RCC 7860 (cell line): Measurements from ENCODE around the gene RPS27A.
A peak's percentile ranks its signal among the peaks of the same experiment; 100 is the strongest.
"Not testable (repeated sequence)": the region's sequence is repeated elsewhere in the genome, so short reads cannot be mapped to it uniquely, and the experiment has no call there.

ENCODE experiments used
- DNase-seq: peaks from one replicate; pipeline ENCODE4 v3.0.0-alpha.2; 2015; ENCODE audit warnings: low spot score
- FAIRE-seq: peaks from 2 replicates; lab custom pipeline; 2012; peaks lifted over from hg19 to GRCh38; lab: Jason Lieb, UNC

RPS27A gene

DNA sequence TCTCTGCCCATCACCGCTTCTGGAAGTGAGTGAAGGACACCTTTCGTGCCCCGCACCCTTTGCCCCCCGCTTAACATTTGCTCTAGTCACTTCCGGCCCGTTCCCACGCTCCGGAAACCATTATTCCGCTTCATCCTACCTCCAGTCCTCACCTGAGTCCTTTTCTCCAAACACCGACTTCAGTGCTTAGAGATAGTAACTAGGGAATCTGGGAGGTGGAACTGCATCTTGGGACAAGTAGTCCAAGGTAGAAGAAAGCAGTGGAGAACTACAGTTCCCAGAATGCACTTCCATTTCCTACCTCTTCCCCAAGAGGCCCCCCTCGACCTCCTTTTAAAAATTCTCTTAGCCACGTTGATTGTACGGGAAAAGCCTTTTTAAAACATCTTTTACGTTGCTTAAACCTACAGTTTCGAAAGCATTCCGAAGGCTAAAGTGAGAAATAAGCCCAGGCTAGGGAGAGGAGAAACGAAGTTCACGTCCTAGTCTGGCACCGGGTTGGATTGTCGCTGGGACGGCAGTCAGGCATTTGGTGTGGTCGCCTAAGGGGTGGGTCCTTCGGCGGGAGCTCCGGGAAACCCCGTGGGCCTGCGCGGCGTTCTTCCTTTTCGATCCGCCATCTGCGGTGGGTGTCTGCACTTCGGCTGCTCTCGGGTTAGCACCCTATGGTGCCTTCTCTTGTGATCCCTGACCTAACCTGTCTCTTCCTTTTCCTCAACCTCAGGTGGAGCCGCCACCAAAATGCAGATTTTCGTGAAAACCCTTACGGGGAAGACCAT lies at the start of gene RPS27A, which contains the start of gene CLHC1:
Gene RPS27A (plus strand): TSS at position 605 of the 779 bp plus-strand sequence. CDS start 137 bp downstream, at position 742.
Gene CLHC1 (minus strand): TSS at position 210 of the 779 bp plus-strand sequence. CDS start 9,882 bp downstream, outside the sequence.
- DNase-seq (peak; percentile 98), FAIRE-seq (peak; percentile 87)

DNA sequence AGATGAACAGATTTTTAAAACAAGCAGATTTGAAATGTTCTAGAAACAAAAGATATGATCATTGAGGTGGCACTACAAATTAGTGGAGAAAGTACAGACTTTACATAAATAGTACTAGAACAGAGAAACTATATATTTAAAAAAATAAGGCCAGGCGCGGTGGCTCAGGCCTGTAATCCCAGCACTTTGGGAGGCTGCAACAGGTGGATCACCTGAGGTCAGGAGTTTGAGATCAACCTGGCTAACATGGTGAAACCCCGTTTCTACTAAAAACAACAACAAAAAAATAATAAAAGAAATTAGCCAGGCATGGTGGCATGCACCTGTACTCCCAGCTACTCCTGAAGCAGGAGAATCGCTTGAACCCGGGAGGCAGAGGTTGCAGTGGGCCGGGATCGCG lies 45.7 kb upstream of the RPS27A start:
- FAIRE-seq, DNase-seq: not testable (repeated sequence)

DNA sequence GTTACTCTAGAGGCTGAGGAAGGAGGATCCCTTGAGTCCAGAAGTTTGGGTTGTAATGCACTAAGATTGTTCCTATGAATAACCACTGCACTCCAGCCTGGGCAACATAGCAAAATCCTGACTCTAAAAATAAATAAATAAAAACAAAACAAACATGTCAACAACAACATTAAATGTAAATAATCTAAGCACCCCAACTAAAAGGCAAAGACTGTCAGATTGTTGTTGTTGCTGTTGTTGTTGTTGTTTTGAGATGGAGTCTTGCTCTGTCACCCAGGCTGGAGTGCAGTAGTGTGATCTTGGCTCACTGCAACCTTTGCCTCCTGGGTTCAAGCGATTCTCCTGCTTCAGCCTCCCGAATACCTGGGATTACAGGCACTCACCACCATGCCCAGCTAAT lies 40.6 kb upstream of the RPS27A start:
- not testable (repeated sequence) for DNase-seq, FAIRE-seq

DNA sequence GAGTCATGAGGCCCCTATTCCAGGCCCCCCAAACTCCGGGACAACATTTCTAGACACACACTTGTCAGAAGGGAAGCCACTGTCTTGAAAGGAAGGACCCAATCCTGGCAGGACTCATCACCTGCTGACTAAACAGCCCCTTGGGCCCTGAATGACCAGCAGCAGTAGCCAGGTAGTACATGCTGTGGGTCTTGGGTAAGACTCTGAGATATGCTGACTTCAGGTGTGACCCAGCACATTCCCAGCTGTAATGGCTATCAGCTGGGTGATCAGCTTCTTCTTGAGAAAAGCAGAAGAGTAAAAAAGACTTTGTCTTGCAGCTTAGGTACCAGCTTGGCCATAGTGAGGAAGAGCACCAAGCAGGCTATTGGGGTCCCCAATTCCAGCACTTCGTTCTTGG lies 36.0 kb upstream of the RPS27A start:
- no peak for FAIRE-seq
- DNase-seq, result no peak

DNA sequence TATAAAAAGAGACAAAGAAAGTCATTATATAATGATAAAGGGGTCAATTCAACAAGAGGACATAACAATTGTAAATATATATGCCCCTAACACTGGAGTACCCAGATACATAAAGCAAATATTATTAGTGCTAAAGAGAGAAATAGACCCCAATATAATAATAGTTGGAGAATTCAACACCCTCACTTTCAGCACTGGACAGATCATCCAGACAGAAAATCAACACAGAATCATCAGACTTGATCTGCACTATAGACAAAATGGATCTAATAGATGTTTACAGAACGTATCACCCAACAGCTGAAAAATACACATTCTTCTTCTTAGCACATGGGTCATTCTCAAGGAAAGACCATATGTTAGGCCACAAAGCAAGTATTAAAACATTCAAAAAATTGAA lies 32.1 kb upstream of the RPS27A start:
- FAIRE-seq (no peak), DNase-seq (no peak)

DNA sequence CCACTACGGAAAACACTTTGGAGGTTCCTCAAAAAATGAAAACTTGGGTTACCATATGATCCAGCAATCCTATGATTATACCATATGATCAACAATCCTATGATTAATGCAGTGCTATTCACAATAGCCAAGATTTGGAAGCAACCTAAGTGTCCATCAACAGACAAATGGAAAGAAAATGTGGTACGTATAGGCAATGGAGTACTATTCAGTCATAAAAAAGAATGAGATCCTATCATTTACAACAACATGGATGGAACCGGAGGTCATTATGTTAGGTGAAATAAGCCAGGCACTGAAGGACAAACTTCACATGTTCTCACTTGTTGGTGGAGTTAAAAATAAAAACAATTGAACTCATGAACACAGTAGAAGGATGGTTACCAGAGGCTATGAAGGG lies 28.0 kb upstream of the RPS27A start:
- DNase-seq (no peak), FAIRE-seq (no peak)

DNA sequence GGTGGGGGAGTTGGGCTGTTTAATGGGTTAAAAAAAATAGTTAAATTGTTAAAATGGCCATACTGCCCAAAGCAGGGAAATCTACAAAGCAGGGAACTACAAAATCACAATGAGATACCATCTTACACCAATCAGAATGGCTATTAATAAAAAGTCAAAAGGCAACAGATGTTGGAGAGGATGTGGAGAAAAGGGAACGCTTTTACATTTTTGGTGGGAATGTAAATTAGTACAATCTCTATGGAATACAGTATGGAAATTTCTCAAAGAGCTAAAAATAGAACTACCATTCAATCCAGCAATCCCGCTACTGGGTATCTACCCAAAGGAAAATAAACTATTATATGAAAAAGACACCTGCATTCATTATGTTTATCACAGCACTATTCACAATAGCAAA lies 27.5 kb upstream of the RPS27A start:
- DNase-seq, result no peak
- no peak for FAIRE-seq

DNA sequence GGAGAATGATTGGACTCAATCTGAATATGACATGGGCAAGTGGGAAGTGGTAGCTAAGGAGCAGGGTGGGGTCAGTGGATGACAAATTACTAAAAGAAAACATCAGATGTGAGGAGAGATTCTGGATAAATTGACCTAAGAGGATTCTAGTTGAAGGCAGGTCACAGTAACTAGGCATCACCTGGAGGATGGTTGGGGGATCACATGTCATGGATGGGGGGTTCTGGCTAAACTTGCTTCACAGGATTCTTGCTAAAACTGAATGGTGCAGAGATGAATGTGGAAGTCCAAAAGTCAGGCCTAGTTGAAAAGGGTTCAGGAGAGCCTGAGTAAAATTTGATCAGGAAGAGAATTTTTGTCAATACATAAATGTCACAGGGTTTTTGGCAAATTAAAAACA lies 18.7 kb upstream of the RPS27A start:
- DNase-seq (no peak), FAIRE-seq (no peak)

DNA sequence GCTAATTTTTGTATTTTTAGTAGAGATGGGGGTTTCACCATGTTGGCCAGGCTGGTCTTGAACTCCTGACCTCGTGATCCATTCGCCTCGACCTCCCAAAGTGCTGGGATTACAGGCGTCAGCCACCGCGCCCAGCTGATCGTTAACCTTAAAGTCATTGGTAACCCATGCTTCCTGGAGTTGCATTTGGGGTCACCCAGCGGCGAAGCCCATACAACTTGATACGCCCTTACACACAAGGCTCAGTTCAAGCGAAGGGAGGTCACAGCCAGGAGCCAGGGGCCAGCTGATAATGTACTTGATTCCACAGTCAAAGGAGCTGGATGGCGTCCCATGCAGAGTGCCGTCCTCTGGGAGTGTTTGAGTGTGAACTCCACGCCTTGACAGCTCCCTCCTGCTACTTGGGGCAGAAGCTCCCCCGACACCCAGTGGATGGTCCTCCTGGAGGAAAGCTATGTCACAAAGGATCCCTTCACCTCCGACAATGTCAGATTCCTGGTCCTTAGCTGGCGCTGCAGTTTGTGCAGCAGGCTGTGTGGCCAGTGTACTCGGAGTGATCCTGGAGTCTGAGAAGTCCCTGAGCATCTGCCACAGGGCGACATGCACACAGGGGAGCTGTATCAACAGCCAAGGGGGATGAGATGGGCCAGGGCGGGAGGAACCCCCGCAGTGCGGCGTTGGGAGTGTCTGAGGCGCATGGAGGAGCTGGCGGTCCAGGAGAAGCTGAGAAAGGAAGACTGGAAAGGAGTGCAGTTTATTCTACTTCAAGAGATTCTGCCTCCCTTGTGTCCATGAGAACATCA lies 8.3 kb upstream of the RPS27A start:
- DNase-seq, result no peak

DNA sequence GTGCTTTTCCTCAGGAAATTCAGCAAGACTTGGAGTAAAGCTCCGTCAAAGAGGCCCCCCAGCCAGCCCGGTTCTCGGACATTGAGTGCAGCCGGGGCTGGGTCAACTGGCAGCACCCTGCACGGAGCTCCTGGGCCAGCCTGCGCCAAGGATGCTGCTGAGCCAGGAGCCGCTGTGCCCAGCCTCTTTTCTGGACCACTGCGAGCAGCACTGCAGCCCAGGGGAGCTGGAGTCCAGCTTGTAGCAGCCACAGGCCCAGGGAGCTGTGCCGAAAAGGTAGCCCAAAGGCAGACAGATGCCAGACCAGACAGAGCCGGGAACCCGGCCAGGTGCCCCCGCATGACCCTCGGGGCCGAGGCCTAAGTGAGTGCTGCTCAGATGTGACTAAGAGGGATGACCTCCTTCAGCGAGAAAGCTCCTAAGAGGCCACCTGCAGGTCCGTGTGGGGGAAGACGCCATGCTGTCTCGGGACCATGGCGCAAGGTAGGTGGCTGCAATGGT lies 7.7 kb upstream of the RPS27A start:
- FAIRE-seq, result no peak
- DNase-seq, result no peak

More for the DNA sequence above, 8.3 kb upstream of the RPS27A start:
- no peak for FAIRE-seq

DNA sequence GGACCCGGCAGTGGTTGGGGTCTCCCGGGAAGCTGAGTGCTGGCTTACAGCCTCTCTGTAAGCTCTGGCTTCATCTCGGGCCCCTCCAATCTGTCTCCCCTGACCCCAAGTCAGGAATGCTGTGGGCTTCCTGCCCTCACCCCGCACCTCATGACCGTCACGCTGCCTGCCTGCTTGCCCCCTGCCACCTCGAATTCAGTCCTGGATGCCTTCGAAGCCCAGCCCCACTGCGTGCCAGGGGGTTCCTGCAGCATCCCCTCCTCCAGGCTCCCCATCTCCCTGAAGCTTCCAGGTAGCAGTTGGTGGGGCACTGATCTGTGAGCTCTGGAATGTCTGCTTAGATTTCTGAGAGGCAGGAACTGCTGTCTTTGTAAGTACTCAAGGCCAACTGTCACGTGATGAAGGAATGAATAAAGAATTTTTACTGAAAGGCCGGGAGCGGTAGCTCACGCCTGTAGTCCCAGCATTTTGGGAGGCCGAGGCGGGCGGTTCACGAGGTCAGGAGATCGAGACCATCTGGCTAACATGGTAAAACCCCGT lies 6.9 kb upstream of the RPS27A start:
- FAIRE-seq (no peak), DNase-seq (no peak)

DNA sequence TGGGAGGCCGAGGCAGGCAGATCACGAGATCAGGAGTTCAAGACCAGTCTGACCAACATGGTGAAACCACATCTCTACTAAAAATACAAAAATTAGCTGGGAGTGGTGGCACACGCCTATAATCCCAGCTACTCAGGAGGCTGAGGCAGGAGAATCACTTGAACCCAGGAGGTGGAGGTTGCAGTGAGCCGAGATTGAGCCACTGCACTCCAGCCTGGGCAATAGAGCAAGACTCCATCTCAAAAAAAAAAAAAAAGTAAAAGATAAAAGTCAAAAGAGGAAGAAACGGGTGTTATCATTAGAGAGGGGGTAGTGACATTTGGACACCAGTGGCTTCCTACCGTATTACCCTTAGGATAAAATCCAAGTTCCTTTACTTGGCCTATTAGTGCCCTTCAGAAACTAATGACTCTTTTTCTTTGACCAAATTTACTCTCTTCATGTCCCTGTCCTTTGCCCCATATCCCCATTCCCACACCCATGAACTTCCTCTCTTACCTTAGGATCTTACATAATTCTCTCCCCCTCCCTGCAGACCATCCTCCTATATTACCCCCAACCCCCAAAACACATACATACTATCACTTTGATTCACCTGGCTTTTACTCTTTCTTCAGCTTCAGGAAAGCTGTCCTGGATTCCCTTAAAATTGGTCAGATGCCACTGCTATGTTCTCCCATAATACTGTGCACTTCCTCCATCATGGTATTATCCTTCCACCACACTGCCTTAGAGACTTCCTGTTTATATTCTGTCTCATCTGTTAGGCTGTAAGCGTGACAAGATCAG lies 4.9 kb upstream of the RPS27A start:
- not testable (repeated sequence) for DNase-seq, FAIRE-seq

DNA sequence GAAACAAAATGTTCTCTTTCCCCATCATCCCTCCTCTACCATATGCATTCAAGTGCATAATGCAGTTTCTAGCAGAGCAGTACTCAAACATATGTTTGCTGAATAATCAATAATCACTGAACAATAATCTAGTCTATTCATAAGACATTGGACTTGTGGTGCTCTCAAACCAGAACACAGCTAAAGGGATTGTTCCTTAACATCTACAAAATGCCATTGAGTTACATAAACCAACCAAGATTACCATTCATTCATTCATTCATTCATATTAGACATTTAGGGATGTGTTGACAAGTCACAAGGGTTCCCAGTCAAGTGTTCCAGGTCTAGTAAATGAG lies 4.3 kb upstream of the RPS27A start:
- FAIRE-seq (no peak), DNase-seq (no peak)

DNA sequence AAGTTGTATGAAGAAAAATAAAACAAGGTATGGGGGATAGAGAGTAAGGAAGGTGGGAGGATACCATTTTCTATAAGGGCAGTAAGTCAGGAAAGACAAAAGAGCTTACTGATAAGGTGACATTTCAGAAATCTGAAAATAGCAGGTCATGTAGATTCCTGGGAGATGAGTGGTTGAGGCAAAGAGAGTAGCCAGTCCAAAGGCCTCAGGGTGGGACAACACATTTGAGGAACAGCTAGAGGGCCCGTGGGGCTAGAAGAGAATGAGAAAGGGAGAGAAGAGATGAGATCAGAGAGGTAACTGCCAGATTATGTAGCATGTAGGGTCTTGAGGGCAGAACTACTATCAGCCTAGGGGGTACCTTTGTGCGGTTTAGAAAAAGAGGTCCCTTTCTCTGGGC lies 3.3 kb upstream of the RPS27A start:
- DNase-seq (no peak), FAIRE-seq (no peak)

DNA sequence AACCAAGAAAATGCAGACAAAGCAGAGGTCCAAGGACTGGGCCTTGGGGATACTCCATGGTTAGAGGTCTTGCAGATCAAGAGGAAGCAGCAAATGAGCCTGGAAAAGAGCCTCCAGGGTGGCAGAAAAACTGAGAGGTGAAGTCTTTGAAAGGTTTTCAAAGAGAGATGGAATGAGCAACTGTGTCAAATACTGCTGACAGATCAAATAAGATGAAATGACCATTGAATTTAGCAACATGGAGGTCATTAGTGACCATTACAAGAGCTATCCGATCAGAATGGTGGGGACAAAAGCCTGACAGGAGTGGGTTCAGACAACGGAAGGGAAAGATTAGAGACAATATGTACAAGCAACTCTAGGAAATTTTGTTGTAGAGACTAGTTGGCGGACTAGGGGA lies 1.9 kb upstream of the RPS27A start:
- DNase-seq, result no peak

DNA sequence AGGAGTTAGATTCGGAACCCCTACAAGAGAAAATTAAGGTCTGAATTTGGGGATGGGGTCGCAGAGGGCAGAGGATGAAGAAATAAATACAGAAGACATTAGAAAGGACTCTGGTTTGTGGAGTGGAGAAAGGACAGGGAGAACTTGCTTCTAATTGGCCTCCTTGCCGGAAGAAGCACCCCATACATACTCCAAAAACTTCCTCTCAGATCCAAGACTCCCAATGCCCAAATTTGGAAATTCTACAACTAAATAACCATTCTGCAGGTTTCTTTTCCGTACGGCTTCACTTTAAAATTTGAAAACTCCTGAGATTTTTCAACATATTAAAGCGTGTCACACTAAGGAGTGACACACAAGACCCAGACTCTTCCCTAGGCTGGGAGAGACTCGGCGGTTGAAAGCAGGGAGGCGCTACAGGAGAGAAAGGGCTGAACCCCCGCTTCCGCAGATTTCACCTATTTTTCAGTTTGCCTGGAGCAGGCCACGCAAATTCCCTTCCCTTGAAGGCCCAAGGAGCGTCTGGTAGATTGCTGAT lies 873 bp upstream of the RPS27A start:
- FAIRE-seq (no peak), DNase-seq (no peak)

More for the DNA sequence above, 1.9 kb upstream of the RPS27A start:
- FAIRE-seq, result no peak

DNA sequence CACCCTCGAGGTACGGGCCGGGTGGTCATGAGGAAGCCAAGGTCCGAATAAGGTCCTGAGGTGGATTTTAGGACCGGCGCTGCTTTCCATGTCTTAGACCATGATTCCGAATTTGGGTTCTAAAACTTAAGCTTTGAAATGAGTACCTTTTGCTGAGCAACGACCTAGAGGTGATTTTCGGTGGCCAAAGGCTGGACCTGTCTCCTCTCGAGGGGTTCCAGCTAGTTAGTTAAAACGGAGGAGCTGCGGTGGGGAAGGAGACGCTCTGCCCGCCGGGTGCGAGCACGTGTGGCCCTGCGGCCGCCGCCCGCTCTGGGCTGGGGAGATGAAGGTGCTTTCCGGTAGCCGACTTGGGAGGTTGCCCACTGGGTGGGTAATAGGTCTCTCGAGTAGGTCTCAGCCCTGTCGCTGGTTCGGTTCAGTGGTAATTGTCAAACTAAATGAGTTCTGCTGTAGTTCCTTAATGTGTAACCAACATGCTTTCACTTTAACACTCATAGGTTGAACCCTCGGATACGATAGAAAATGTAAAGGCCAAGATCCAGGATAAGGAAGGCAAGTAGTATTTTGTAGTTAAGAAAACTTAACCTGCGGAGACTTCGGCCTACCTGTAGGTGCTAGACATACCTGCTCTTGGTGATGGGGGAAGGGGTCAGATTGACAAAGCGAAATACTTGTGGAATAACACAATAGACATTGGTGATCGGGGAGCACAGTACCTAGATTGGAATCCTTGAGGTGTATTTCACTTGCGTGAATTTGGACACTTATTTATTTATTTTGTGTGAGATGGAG lies 572 bp downstream of the RPS27A start:
- DNase-seq (no peak), FAIRE-seq (no peak)

DNA sequence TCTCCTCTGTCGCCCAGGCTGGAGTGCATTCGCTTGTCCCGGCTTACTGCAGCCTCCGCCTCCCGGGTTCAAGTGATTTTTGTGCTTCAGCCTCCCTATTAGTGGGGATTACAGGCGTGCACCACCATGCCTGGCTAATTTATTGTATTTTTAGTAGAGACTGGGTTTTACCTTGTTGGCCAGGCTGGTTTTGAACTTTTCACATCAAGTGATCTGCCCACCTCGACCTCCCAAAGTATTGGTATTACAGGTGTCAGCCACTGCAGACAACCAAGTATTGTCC lies 1.1 kb downstream of the RPS27A start:
- no peak for FAIRE-seq
- DNase-seq, result no peak

DNA sequence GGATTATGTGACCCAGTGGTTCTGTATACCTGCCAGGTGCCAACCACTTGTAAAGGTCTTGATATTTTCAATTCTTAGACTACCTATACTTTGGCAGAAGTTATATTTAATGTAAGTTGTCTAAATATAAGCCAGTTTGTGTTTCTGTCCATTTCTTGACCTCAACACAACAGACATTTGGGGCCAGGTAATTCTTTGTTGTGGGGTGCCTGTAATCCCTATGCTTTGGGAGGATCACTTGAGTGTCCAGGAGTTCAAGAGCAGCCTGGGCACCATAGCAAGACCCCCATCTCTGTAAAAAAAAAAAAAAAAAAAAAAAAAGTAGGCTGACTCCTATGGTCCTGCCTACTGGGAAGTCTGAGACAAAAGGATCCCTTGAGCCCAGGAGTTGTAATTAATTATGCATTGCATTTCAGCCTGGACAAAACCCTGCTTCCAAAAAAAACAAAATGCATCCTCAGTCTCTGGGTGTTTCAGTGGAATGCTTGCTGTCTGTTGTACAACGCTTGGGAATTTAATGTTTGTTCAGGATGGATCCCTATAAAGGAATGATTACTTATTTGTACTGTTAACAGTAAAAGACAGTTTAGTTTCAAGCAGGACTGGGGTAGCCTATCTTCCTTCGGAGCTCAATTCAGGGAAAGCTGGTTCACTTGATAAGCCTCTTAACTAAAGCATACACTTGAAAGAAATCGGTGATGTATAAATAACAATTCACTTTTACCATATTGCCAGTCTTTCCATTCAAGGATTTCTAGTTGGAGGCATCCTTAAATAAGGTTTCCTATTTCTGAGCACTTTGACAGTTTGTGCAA lies 3.4 kb downstream of the RPS27A start:
- FAIRE-seq, result no peak
- no peak for DNase-seq
